Testis (tissue), 2 donors: ENCODE measurements around the gene SNRPA.

Experiments
- CTCF ChIP-seq, 3 experiments: fragments of 450-650 bp in 2 of 3; fragments of 200-600 bp in 1 of 3; sonication (generic) in 1 of 3; IDR thresholded peaks; one replicate each; pipeline ENCODE4 v1.5.1; 2016 to 2019; ENCODE audit warnings: antibody characterized with exemption in 3 of 3, mild to moderate bottlenecking in 2 of 3, moderate library complexity in 1 of 3
- POLR2A ChIP-seq: fragments of 450-650 bp; IDR thresholded peaks from one replicate; pipeline ENCODE4 v1.6.1; 2017; ENCODE audit warnings: antibody characterized with exemption, mild to moderate bottlenecking, moderate library complexity

GRCh38 chr19:40721936-40722661, 28.9 kb upstream of the SNRPA start:
- no peak for TF ChIP-seq POLR2A
- TF ChIP-seq CTCF (IDR thresholded peaks at IDR 0.05) = no peak
